ENCODE measurements around the gene CLPSL1. TPM values are rescaled to one million over a fixed set of nuclear protein-coding genes. Genes with fewer than 3 reads are reported as not detected.
A peak's percentile ranks its signal among the peaks of the same experiment; 100 is the strongest.

Gene CLPSL1
- total and polyA plus RNA-seq, 4 donors = not detected

DNA sequence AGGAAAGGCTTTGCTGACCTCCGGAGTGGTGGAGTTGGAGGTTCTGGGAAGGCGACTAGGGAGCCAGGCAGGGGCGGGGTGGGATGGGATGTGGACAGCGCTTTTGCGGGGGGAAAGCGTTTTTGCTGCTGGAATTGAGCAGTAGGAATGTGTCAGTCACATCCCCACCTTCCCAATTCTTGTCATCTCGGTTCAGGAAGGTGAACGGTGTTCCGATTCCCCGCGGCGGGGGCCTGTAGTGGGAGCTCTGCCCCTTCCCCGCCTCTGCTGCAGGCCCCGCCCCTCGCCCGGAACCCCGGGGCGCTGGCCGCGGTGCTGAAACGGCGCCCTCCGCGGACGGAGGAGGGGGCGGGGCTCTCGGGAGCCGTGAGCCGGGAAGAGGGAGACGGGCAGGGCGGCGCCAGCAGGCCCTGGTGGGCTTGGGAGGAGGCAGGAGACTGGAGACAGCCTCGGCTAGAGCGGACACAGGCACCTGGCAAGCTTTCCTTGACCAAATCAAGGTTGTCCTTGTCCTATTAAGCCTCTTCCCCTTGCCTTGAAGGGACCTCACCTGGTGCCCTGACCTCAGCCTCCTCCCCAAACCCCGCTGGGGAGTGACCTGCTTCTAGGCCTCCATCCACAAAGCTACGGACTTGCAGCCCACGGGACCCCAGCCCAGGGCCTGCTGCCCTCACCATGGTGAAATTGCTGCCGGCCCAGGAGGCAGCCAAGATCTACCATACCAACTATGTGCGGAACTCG, 24.3 kb downstream of the CLPSL1 start, which contains the start of gene LHFPL5:
LHFPL5 (plus strand) TSS at position 357 of the 741 bp plus-strand sequence; CDS start at position 676, 319 bp downstream.
- TF ChIP-seq, protein P1, sequence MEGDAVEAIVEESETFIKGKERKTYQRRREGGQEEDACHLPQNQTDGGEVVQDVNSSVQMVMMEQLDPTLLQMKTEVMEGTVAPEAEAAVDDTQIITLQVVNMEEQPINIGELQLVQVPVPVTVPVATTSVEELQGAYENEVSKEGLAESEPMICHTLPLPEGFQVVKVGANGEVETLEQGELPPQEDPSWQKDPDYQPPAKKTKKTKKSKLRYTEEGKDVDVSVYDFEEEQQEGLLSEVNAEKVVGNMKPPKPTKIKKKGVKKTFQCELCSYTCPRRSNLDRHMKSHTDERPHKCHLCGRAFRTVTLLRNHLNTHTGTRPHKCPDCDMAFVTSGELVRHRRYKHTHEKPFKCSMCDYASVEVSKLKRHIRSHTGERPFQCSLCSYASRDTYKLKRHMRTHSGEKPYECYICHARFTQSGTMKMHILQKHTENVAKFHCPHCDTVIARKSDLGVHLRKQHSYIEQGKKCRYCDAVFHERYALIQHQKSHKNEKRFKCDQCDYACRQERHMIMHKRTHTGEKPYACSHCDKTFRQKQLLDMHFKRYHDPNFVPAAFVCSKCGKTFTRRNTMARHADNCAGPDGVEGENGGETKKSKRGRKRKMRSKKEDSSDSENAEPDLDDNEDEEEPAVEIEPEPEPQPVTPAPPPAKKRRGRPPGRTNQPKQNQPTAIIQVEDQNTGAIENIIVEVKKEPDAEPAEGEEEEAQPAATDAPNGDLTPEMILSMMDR (IDR thresholded peaks at IDR 0.05; ENCODE audit: control extremely low read depth, extremely low read depth) = no peak
- Histone ChIP-seq H3K4me1 (ENCODE audit: control insufficient read depth in 5 of 5, insufficient read depth in 5 of 5, low read length in 5 of 5) (no peaks in the 10 kb centered on the region), H3K36me3 (ENCODE audit: control insufficient read depth in 4 of 4, insufficient read depth in 4 of 4, low read length in 4 of 4) (no peaks in the 10 kb centered on the region), H3K9me3 (ENCODE audit: control insufficient read depth in 4 of 4, insufficient read depth in 3 of 4, low read length in 3 of 4) (no peaks in the 10 kb centered on the region), H3K9ac (ENCODE audit: insufficient read depth in 1 of 2, low read length in 2 of 2) (no peak within 1 kb of the TSS), H3K27me3 (ENCODE audit: control insufficient read depth in 3 of 3, insufficient read depth in 3 of 3, low read length in 2 of 3) (peaks cover 0 to 6% (median 0%) of the 10 kb centered on the region in 3 donors), H3K27ac (ENCODE audit: low read depth in 1 of 2, low read length in 1 of 2) (no peak within 1 kb of the TSS), H3K4me3 (no peak within 1 kb of the TSS)
- peak; percentile 77 for ATAC-seq (ENCODE audit: insufficient read depth, low FRiP score)
- DNase-seq = peak; percentile 57 to 60 (median 58)
- 12 to 14% methylated on average over 39 to 40 of the region's 40 CpGs for WGBS, 2 donors

- no peak overlapping the region for H3K9ac ChIP-seq (ENCODE audit: insufficient read depth in 1 of 2, low read length in 2 of 2)
- no peaks in the 10 kb centered on the region for H3K4me1 ChIP-seq (ENCODE audit: control insufficient read depth in 5 of 5, insufficient read depth in 5 of 5, low read length in 5 of 5)
- no peak for DNase-seq
- ATAC-seq (ENCODE audit: insufficient read depth, low FRiP score) = no peak
- TF ChIP-seq, protein P1 (IDR thresholded peaks at IDR 0.05; ENCODE audit: control extremely low read depth, extremely low read depth) = no peak
- H3K27me3 ChIP-seq (ENCODE audit: control insufficient read depth in 3 of 3, insufficient read depth in 3 of 3, low read length in 2 of 3) = peaks cover 0 to 6% (median 0%) of the 10 kb centered on the region in 3 donors
- no peak overlapping the region for H3K27ac ChIP-seq (ENCODE audit: low read depth in 1 of 2, low read length in 1 of 2)
- H3K36me3 ChIP-seq (ENCODE audit: control insufficient read depth in 4 of 4, insufficient read depth in 4 of 4, low read length in 4 of 4) = no peaks in the 10 kb centered on the region
- no peaks in the 10 kb centered on the region for H3K9me3 ChIP-seq (ENCODE audit: control insufficient read depth in 4 of 4, insufficient read depth in 3 of 4, low read length in 3 of 4)
- 56 to 75% methylated on average over 3 of the region's 3 CpGs for WGBS, 2 donors
- no peak overlapping the region for H3K4me3 ChIP-seq
Observed at GRCh38 chr6:35808688-35809087, 27.9 kb downstream of the CLPSL1 start.

DNA sequence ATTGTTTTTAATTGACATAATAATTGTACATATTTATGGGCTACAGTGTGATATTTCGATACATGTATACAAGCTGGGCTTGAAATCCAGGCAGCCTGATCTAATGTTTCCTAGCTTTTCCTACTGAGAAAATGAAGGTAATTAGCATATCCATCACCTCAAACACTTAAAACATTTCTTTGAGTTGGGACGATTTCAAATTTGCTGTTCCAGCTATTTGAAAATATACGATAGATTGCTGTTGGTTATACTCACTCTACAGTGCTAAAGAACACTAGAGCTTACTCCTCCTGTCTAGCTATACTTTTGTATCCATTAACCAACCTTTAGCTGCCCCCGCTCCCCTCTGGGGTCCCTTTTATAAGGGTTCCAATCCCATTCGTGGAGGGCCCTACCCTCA, 29.0 kb downstream of the CLPSL1 start:
- TF ChIP-seq, protein P1 (IDR thresholded peaks at IDR 0.05; ENCODE audit: control extremely low read depth, extremely low read depth) = no peak
- H3K27ac ChIP-seq (ENCODE audit: low read depth in 1 of 2, low read length in 1 of 2) = no peak overlapping the region
- no peak overlapping the region for H3K4me3 ChIP-seq
- no peak for ATAC-seq (ENCODE audit: insufficient read depth, low FRiP score)
- DNase-seq = no peak
- no peaks in the 10 kb centered on the region for H3K9me3 ChIP-seq (ENCODE audit: control insufficient read depth in 4 of 4, insufficient read depth in 3 of 4, low read length in 3 of 4)
- 74 to 77% methylated on average over 5 of the region's 5 CpGs for WGBS, 2 donors
- H3K4me1 ChIP-seq (ENCODE audit: control insufficient read depth in 5 of 5, insufficient read depth in 5 of 5, low read length in 5 of 5) = no peaks in the 10 kb centered on the region
- no peak overlapping the region for H3K9ac ChIP-seq (ENCODE audit: insufficient read depth in 1 of 2, low read length in 2 of 2)
- H3K36me3 ChIP-seq (ENCODE audit: control insufficient read depth in 4 of 4, insufficient read depth in 4 of 4, low read length in 4 of 4) = no peaks in the 10 kb centered on the region
- peaks cover 0 to 6% (median 0%) of the 10 kb centered on the region in 3 donors for H3K27me3 ChIP-seq (ENCODE audit: control insufficient read depth in 3 of 3, insufficient read depth in 3 of 3, low read length in 2 of 3)
